GM18499 (cell line): ENCODE results near the gene EMCN.
"Not testable (repeated sequence)": the region's sequence is repeated elsewhere in the genome, so short reads cannot be mapped to it uniquely, and the experiment has no call there.

ENCODE experiments used
- ATAC-seq: cut with Tn5 transposase; IDR thresholded peaks from one replicate; pipeline ENCODE4 v1.9.1; 2021; ENCODE audit warnings: moderate number of reproducible peaks; ENCODE audit not compliant: insufficient read depth, unreplicated experiment

EMCN gene

GRCh38 chr4:100517864-100518341 lies at the start of gene EMCN:
TSS of gene EMCN (minus strand) at chr4:100518022. CDS start at chr4:100517914, 108 bp downstream.
- no peak for ATAC-seq

GRCh38 chr4:100566396-100566795 lies 48.6 kb upstream of the EMCN start:
- no peak for ATAC-seq

GRCh38 chr4:100557306-100557705 lies 39.5 kb upstream of the EMCN start:
- no peak for ATAC-seq

- ATAC-seq = no peak
Measured at GRCh38 chr4:100555611-100556337, 38.0 kb upstream of the EMCN start.

- ATAC-seq = no peak
Measured at GRCh38 chr4:100548200-100548560, 30.4 kb upstream of the EMCN start.

GRCh38 chr4:100547541-100548199 lies 29.8 kb upstream of the EMCN start:
- no peak for ATAC-seq

- ATAC-seq = no peak
Measured at GRCh38 chr4:100545427-100545826, 27.6 kb upstream of the EMCN start.

GRCh38 chr4:100540131-100540530 lies 22.3 kb upstream of the EMCN start:
- no peak for ATAC-seq

GRCh38 chr4:100539706-100540105 lies 21.9 kb upstream of the EMCN start:
- ATAC-seq = no peak

- ATAC-seq = no peak
Measured at GRCh38 chr4:100533741-100534140, 15.9 kb upstream of the EMCN start.

- not testable (repeated sequence) for ATAC-seq
Measured at GRCh38 chr4:100530161-100530560, 12.3 kb upstream of the EMCN start.

GRCh38 chr4:100525686-100526085 lies 7.9 kb upstream of the EMCN start:
- ATAC-seq = no peak

- no peak for ATAC-seq
Measured at GRCh38 chr4:100519205-100519604, 1.4 kb upstream of the EMCN start.

GRCh38 chr4:100516225-100516624 lies 1.6 kb downstream of the EMCN start:
- no peak for ATAC-seq

GRCh38 chr4:100511896-100512295 lies 5.9 kb downstream of the EMCN start:
- ATAC-seq = no peak

- no peak for ATAC-seq
Measured at GRCh38 chr4:100510551-100510950, 7.3 kb downstream of the EMCN start.

GRCh38 chr4:100509386-100509785 lies 8.4 kb downstream of the EMCN start:
- no peak for ATAC-seq

GRCh38 chr4:100508691-100509090 lies 9.1 kb downstream of the EMCN start:
- ATAC-seq = no peak

- no peak for ATAC-seq
Measured at GRCh38 chr4:100504086-100504874, 13.5 kb downstream of the EMCN start.

GRCh38 chr4:100497791-100498190 lies 20.0 kb downstream of the EMCN start:
- no peak for ATAC-seq

- ATAC-seq = no peak
Measured at GRCh38 chr4:100495074-100495473, 22.7 kb downstream of the EMCN start.
